GM23338 (cell line): Measurements from ENCODE around the gene HUS1.

Experiments used
- CREB1 ChIP-seq: fragments of 250-450 bp; sonication (Bioruptor Pico); IDR thresholded peaks from 2 replicates; pipeline ENCODE4 v1.5.0; 2020; ENCODE audit warnings: low read depth, mild to moderate bottlenecking, moderate library complexity
- EZH2 ChIP-seq: fragments of 200-600 bp; sonication (generic); IDR thresholded peaks from one replicate; pipeline ENCODE4 v1.8.0; 2017; ENCODE audit warnings: antibody characterized with exemption, mild to moderate bottlenecking, low read depth; ENCODE audit not compliant: unreplicated experiment
- EZH2phosphoT487 ChIP-seq: fragments of 200-600 bp; sonication (generic); IDR thresholded peaks from one replicate; pipeline ENCODE4 v1.8.1; 2018; ENCODE audit warnings: antibody characterized with exemption; ENCODE audit not compliant: unreplicated experiment
- NANOG ChIP-seq: IDR thresholded peaks from 2 replicates; pipeline ENCODE4 v1.6.1; 2016; ENCODE audit warnings: antibody characterized with exemption, borderline replicate concordance
- POLR2AphosphoS5 ChIP-seq: IDR thresholded peaks from 2 replicates; pipeline ENCODE4 v1.6.1; 2016; ENCODE audit warnings: antibody characterized with exemption, low read depth
- REST ChIP-seq: IDR thresholded peaks from one replicate; pipeline ENCODE4 v1.6.1; 2018; ENCODE audit warnings: antibody characterized with exemption; ENCODE audit not compliant: unreplicated experiment
- ZNF462 ChIP-seq: fragments of 250-450 bp; sonication (Bioruptor Pico); IDR thresholded peaks from 2 replicates; pipeline ENCODE4 v1.5.0; 2020; ENCODE audit warnings: mild to moderate bottlenecking, moderate library complexity
- TF ChIP-seq, protein P1 (sequence below), 2 experiments: fragments of 200-600 bp in 1 of 2; sonication (generic) in 1 of 2; conservative IDR thresholded peaks; 2 replicates each; pipeline versions ENCODE4 v1.5.1 to v1.6.1; 2016 to 2017; ENCODE audit warnings: antibody characterized with exemption in 2 of 2, low read depth in 2 of 2, mild to moderate bottlenecking in 2 of 2, moderate library complexity in 1 of 2
- TF ChIP-seq, protein P2 (sequence below): IDR thresholded peaks from 2 replicates; pipeline ENCODE4 v1.6.1; 2016; ENCODE audit warnings: antibody characterized with exemption

DNA sequence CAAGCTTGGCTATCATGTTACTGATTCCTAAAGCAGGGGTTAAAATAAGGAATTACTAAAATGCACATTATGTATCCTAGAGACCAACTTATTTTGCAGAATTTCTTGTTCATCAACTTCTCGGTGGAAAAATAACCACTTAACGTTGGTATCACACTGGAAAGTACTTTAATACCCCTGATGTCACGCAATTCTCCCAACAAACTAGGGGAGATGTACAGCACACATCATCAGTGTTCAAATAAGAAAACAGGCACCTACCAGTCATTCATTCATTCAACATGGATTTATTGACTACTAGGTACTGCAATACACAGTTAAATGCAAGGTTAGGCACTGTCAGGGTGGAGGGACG is 648 bp downstream of the HUS1 start:
- TF ChIP-seq, protein P1, sequence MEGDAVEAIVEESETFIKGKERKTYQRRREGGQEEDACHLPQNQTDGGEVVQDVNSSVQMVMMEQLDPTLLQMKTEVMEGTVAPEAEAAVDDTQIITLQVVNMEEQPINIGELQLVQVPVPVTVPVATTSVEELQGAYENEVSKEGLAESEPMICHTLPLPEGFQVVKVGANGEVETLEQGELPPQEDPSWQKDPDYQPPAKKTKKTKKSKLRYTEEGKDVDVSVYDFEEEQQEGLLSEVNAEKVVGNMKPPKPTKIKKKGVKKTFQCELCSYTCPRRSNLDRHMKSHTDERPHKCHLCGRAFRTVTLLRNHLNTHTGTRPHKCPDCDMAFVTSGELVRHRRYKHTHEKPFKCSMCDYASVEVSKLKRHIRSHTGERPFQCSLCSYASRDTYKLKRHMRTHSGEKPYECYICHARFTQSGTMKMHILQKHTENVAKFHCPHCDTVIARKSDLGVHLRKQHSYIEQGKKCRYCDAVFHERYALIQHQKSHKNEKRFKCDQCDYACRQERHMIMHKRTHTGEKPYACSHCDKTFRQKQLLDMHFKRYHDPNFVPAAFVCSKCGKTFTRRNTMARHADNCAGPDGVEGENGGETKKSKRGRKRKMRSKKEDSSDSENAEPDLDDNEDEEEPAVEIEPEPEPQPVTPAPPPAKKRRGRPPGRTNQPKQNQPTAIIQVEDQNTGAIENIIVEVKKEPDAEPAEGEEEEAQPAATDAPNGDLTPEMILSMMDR (conservative IDR thresholded peaks at IDR 0.05; ENCODE audit: low read depth in 2 of 2): no peak
- no peak for TF ChIP-seq POLR2AphosphoS5
- no peak for TF ChIP-seq EZH2phosphoT487
- TF ChIP-seq, protein P2, sequence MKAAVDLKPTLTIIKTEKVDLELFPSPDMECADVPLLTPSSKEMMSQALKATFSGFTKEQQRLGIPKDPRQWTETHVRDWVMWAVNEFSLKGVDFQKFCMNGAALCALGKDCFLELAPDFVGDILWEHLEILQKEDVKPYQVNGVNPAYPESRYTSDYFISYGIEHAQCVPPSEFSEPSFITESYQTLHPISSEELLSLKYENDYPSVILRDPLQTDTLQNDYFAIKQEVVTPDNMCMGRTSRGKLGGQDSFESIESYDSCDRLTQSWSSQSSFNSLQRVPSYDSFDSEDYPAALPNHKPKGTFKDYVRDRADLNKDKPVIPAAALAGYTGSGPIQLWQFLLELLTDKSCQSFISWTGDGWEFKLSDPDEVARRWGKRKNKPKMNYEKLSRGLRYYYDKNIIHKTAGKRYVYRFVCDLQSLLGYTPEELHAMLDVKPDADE: no peak
- TF ChIP-seq EZH2: no peak
- TF ChIP-seq CREB1: no peak
- no peak for TF ChIP-seq NANOG
- TF ChIP-seq REST: no peak
- no peak for TF ChIP-seq ZNF462 (CRISPR knock-in tag)
